Loucy (cell line): Measurements from ENCODE around the gene GADL1.

Experiments
- H2AFZ ChIP-seq: fragments of 200-600 bp; sonication (generic); 2 replicates; pipeline ENCODE4 v1.6.0; 2016; ENCODE audit warnings: antibody characterized with exemption, mild to moderate bottlenecking, low read length, moderate library complexity
- H3F3A ChIP-seq: fragments of 200-600 bp; 2 replicates; pipeline ENCODE4 v1.6.0; 2016; ENCODE audit warnings: antibody characterized with exemption, low read depth, mild to moderate bottlenecking
- H3K27me3 ChIP-seq: fragments of 200-600 bp; sonication (generic); 2 replicates; pipeline ENCODE4 v1.6.1; 2014; ENCODE audit warnings: low read length, mild to moderate bottlenecking; ENCODE audit not compliant: insufficient read depth, poor library complexity, severe bottlenecking
- H3K36me3 ChIP-seq: fragments of 200-600 bp; sonication (generic); 2 replicates; pipeline ENCODE4 v1.6.1; 2016; ENCODE audit warnings: low read length; ENCODE audit not compliant: insufficient read depth
- H3K4me1 ChIP-seq: fragments of 200-600 bp; sonication (generic); 2 replicates; pipeline ENCODE4 v1.5.1; 2014; ENCODE audit warnings: low read length, mild to moderate bottlenecking; ENCODE audit not compliant: insufficient read depth, poor library complexity, severe bottlenecking
- H3K4me2 ChIP-seq: fragments of 200-600 bp; sonication (generic); 2 replicates; pipeline ENCODE4 v1.6.0; 2014; ENCODE audit warnings: antibody characterized with exemption, low read length, low read depth, mild to moderate bottlenecking; ENCODE audit not compliant: poor library complexity, severe bottlenecking
- H3K4me3 ChIP-seq: fragments of 200-600 bp; sonication (generic); 2 replicates; pipeline ENCODE4 v1.5.1; 2014; ENCODE audit warnings: low read length, mild to moderate bottlenecking, mixed read lengths; ENCODE audit not compliant: poor library complexity, severe bottlenecking
- H3K79me2 ChIP-seq: fragments of 200-600 bp; sonication (generic); 2 replicates; pipeline ENCODE4 v1.6.1; 2014; ENCODE audit warnings: low read length; ENCODE audit not compliant: insufficient read depth
- H3K9ac ChIP-seq: fragments of 200-600 bp; sonication (generic); 2 replicates; pipeline ENCODE4 v1.6.0; 2014; ENCODE audit warnings: mild to moderate bottlenecking, low read depth, low read length, moderate library complexity; ENCODE audit not compliant: poor library complexity, severe bottlenecking
- H3K9me2 ChIP-seq: fragments of 200-600 bp; sonication (generic); replicated peaks from 2 replicates; pipeline ENCODE4 v1.6.1; 2016; ENCODE audit warnings: low read depth, low read length, mixed read lengths
- H3K9me3 ChIP-seq: fragments of 200-600 bp; sonication (generic); 2 replicates; pipeline ENCODE4 v1.6.1; 2014; ENCODE audit warnings: mild to moderate bottlenecking, antibody characterized with exemption, low read length, low read depth; ENCODE audit not compliant: insufficient read depth
- H4K20me1 ChIP-seq: fragments of 200-600 bp; sonication (generic); 2 replicates; pipeline ENCODE4 v1.6.0; 2014; ENCODE audit warnings: antibody characterized with exemption, low read length, mild to moderate bottlenecking; ENCODE audit not compliant: insufficient read depth, poor library complexity, severe bottlenecking
- CTCF ChIP-seq: fragments of 200-600 bp; sonication (generic); conservative IDR thresholded peaks from 2 replicates; pipeline ENCODE4 v1.5.1; 2014; ENCODE audit warnings: mild to moderate bottlenecking, antibody characterized with exemption, low read length
- EZH2phosphoT487 ChIP-seq: fragments of 200-600 bp; IDR thresholded peaks from 2 replicates; pipeline ENCODE4 v1.6.1; 2018; ENCODE audit warnings: antibody characterized with exemption, mild to moderate bottlenecking, moderate library complexity, borderline replicate concordance

Gene GADL1

DNA sequence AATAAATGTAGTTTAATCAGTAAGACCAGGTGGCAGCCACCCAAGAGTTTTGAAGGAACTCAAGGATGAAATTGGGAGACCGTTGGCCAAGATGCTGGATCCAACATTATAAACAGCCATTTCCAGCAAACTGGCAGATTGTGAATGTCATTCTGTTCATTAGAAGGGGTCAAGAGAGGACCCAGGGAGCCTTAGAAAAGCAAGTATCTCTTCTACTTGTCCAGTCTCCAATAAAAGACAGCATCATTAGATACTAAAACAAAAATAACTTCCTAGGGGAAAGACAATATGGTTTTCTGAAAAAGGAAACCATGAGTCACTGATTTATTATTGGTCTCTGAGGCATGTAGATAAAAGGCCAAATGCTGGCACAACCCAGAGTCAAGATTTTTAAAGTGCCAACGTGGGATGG is 67.9 kb downstream of the GADL1 start:
- H4K20me1 ChIP-seq: no peaks in the 10 kb centered on the region
- H3K36me3 ChIP-seq: no peaks in the 10 kb centered on the region
- no peaks in the 10 kb centered on the region for H3K27me3 ChIP-seq
- H3F3A ChIP-seq: no peaks in the 10 kb centered on the region
- H3K4me2 ChIP-seq: no peak overlapping the region
- H3K9me2 ChIP-seq: no peaks in the 10 kb centered on the region
- no peak overlapping the region for H2AFZ ChIP-seq
- no peak for TF ChIP-seq EZH2phosphoT487
- TF ChIP-seq CTCF: no peak
- no peak overlapping the region for H3K4me3 ChIP-seq
- H3K9me3 ChIP-seq: no peaks in the 10 kb centered on the region
- peaks cover 6% of the 10 kb centered on the region for H3K4me1 ChIP-seq
- H3K79me2 ChIP-seq: no peaks in the 10 kb centered on the region
- no peak overlapping the region for H3K9ac ChIP-seq

- H3K4me1 ChIP-seq: no peaks in the 10 kb centered on the region
- H3K4me2 ChIP-seq: no peak overlapping the region
- H3F3A ChIP-seq: no peaks in the 10 kb centered on the region
- no peaks in the 10 kb centered on the region for H3K9me2 ChIP-seq
- TF ChIP-seq EZH2phosphoT487 (no peak), CTCF (no peak)
- no peaks in the 10 kb centered on the region for H4K20me1 ChIP-seq
- no peak overlapping the region for H3K4me3 ChIP-seq
- H3K9me3 ChIP-seq: no peaks in the 10 kb centered on the region
- no peak overlapping the region for H2AFZ ChIP-seq
- no peaks in the 10 kb centered on the region for H3K36me3 ChIP-seq
- no peak overlapping the region for H3K9ac ChIP-seq
- H3K79me2 ChIP-seq: no peaks in the 10 kb centered on the region
- H3K27me3 ChIP-seq: no peaks in the 10 kb centered on the region
These were observed 75.2 kb downstream of the GADL1 start for GRCh38 chr3:30819067-30819798.

GRCh38 chr3:30813734-30814133 is 80.7 kb downstream of the GADL1 start:
- no peaks in the 10 kb centered on the region for H3K36me3 ChIP-seq
- H4K20me1 ChIP-seq: no peaks in the 10 kb centered on the region
- peaks cover 8% of the 10 kb centered on the region for H3K4me1 ChIP-seq
- no peak overlapping the region for H3K4me3 ChIP-seq
- H3K4me2 ChIP-seq: no peak overlapping the region
- no peaks in the 10 kb centered on the region for H3F3A ChIP-seq
- H3K9me3 ChIP-seq: no peaks in the 10 kb centered on the region
- no peaks in the 10 kb centered on the region for H3K79me2 ChIP-seq
- no peaks in the 10 kb centered on the region for H3K27me3 ChIP-seq
- no peaks in the 10 kb centered on the region for H3K9me2 ChIP-seq
- no peak overlapping the region for H2AFZ ChIP-seq
- TF ChIP-seq EZH2phosphoT487 (no peak), CTCF (no peak)
- no peak overlapping the region for H3K9ac ChIP-seq
